Activated CD4-positive, CD25-positive, alpha-beta regulatory T cell treated with anti-CD3 and anti-CD28 coated beads, Interleukin-2, amount 50 U/mL, for 72 hours (primary cell): ENCODE measurements around the gene SYNE2.
"Not testable (repeated sequence)": the region's sequence is repeated elsewhere in the genome, so short reads cannot be mapped to it uniquely, and the experiment has no call there.

ENCODE experiments used
- DNase-seq: peaks from one replicate; pipeline ENCODE4 v3.0.0; 2021

SYNE2 gene

DNA sequence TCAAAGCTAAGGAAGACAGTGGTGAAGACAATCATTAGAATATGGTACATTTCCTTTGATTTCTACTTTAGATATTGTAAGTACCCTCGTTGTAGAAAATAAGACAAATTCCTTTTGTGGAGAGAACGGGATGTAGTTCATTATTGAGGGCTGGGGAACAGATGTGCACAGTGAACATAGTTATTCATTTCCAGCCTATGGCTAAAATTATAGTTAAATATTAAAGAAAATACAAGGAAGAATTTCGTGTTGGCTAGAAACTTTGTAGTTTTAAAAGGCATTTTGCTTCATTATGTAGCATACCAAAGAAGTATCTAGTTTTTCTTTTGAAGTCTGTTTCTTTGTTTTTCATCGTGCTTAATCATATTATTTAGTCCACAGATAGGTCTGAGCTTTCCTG is 239.5 kb downstream of the SYNE2 start:
- no peak for DNase-seq

DNA sequence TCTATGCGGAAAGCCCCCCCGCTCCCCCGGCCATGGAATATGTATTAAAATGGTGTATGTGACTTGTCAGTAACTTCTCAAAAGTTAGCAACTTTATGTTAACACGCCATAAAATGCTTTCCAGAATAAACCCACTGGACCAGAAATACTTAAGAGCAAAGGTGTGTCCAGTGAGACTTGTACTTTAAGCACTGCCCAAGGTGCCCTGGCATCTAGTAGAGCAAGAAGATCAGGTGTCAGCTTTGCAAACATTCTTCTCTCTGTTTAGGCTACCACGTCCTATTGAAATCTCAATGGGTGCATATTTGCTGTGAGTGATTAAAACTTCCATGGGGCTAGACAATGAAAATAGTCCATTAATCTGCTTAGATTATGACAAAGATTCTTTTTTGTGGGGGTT is 240.1 kb downstream of the SYNE2 start:
- no peak for DNase-seq

DNA sequence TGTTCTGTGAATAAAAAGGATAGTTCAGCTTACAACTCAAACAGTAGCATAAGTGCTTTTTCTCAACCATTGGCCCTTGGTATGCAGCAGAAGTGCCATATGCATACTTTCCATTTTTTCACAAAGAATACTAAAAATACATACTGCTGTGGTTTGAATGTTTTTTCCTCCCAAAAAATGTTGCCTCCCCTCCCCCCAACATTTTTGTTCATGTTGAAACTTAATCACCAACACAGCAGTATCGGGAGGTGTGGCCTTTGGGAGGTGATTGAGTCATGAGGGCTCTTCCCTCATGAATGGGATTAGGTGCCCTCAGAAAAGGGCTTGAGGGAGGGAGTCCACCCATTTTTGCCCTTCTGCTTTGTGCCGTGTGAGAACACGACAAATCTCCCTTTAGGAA is 242.8 kb downstream of the SYNE2 start:
- DNase-seq = no peak

DNA sequence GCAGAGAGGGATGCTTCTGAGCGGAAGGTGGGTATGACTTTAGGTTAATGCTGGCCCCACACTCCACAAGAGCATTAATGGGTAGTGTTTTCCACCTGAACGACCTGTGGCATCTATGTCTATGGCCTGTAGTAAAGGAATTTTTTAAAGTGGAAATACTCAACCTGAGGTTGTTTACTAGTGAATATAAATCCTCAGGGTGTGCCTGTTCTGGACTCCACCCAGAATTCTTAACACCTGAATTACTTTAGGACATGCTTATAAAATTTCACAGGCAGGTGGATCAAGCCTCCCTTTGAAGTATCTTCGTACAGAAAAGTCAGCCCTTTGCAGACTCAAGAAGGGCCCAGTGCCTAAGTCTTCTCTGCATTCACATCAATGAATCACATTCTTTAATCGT is 245.3 kb downstream of the SYNE2 start:
- no peak for DNase-seq

DNA sequence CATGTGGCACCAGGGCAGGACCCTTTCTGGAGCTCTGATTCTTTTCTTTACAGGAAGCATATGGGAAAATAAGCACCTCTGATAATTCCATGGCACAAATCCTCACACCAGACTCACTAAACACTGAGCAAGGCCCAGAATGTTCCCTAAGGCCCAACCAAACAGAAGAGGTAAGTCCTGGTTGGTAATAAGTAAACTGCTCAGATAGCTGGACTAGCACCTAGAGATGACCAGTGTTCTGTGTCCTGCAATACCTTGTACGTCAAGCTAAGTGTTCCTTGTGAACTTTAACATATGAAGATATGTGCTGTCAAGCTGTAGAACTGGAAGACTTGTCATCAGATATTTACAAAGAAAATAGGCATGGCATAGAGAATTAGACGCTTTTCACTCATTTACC is 254.6 kb downstream of the SYNE2 start:
- no peak for DNase-seq

DNA sequence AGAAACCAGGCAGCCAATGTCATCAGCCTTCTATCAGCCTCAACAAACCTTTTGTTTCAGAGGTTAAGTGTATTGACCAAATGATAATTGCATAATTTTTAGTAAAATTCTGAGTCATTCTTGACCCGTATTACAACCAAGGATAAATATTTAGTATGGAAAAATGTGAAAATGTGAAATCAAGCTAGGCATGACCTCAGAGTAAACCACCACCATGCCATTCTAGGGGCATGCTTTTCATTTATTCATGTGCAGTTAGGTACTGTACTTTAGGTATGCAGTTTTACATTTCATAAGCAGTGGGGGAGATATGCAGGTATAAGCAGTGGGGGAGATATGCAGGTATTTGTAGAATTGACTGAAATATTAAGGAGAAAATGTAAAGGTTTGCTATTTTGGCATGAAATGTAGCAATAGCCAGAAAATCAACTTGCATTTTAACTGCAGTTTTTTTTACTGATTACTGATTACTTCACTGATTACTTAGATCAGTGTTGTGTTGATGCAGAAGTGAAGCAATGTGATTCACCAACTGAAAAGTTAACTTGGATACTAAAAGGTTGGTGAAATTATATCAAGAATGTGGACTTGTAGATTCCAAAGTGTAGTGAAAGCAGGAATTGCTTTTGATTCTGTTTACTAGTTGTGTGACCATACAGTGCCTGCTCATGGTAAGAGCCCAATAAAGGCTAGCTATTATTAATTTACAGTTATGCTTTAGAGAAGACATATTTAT is 257.2 kb downstream of the SYNE2 start:
- no peak for DNase-seq

DNA sequence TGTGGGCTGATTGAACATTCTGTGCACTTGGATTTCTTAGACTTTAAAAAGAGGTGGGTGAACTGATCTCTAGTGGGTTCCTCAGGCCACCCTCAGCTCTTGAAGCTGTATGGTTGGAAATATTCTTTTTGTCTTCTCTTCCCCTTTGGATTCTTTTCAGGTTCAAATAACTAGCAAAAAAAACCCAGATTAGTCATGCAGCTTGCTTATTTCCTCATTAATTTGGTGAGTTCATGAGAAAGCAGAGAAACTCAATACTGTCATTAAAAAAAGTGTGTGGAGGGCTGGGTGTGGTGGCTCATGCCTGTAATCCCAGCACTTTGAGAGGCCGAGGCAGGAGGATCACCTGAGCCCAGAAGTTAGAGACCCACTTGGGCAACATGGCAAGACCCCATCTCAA is 258.0 kb downstream of the SYNE2 start:
- DNase-seq = no peak

DNA sequence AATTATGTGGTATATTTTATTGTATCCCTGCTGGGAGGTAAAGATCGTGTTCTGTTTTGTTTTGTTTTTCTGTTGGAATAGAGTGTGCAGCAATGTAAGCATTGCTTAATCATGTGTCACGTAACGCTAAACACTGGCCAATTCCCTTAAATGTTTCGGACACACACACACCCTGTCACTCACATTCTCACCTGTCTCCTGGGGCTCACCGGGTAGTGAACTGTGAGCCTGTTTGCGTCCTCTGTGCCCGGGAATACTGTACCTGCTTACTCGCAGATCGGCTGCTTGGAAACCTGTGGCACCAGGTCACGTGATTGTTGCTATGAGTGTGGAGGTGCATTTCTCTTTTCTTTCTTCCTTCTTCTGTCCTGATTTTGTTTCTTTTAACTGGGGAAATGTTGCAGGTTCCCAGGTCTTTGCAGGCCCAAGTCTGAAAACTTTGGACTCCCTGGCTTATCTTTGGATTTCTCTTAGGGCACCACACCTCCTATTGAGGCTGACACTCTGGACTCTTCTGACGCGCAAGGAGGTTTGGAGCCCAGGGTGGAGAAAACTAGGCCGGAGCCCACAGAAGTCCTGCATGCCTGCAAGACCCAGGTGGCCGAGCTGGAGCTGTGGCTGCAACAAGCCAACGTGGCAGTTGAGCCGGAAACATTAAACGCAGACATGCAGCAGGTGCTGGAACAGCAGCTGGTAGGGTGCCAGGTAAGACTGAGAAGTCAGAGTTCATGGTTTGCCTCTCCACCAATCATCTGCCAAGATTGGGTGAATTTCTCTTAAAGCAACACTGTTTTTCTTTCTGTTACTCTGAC is 260.3 kb downstream of the SYNE2 start:
- DNase-seq = no peak

DNA sequence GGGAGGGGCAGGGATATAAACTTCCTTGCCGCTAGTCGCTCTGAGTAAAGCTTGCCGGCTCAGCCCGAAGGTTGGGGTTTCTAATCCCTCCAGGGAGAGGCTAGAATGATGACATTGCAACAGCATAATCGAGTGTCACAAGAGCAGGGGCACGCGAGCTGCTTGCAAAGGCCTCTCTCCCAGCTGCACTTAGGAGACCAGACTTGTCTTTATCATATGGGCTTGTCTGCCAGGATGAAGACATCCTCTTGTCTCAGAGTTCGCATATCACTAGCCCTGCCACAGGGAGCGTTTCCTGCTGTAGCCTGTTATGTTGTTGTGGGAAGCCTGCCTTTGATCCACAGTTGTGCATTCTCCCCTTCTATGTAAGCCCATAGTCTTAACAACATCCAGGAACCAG is 261.4 kb downstream of the SYNE2 start:
- DNase-seq = no peak

DNA sequence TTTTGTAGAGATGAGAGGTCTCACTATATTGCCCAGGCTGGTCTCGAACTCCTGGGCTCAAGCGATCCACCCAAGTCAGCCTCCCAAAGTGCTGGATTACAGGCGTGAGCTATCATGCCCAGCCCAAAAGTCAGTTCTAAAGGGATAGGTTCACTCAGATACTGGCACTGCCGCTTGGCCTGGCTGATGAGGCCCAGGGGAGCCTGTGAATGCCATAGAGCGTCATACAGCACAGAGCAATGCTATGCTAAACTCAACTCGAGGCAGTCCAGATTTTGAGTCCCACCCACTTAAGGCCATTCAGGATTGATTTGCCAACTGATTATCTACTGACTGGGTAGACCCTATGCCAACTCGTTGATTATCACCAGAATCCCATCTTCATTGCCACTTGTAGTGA is 262.0 kb downstream of the SYNE2 start:
- no peak for DNase-seq

DNA sequence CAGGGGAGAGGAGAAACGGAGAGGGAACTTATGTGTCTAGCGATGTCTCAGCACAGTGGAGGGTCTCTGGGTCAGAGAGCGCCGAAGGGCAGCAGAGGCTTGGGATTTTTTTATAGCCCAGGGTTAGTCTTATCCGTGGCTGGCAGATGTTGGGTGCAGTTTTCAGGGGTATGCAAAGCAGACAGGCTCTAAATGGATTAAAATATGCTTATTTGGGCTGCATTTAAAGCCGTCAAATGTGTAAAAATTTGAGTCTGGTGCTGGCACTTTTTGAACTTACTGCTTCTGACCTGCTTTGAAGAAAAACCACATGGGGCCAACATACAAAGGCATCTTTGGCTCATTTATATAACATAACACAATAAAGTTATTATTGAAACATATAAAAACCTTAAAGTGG is 262.6 kb downstream of the SYNE2 start:
- DNase-seq = no peak

DNA sequence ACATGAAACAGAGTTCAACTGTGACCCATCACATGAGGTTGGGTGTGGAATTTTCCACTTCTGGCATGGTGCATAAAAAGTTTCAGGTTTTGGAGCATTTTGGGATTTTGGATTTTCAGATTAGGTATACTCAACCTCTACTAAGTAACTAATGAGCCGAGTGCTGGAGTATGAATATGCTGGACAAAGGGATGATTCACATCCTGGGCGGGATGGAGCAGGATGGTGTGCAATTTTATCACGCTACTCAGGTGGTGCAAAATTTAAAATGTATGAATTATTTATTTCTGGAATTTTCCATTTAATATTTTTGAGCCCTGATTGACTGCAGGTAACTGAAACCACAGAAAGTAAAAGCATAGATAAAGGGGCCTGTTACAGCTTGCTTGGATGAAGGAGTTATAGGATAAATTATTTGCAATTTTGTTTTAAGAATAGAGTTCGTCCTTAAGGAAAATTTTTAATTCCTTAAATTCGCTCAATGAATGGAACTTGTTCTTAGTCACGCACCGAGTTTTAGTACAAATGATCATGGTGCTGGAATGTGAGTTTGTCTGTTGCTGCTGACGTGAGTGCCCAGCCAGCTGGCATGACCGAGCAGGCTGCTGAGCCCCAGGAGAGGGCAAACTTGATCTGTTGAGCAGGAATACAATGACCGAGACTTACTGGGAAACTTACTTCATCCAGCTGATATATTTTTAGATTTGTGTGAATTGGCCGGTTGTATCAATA is 265.0 kb downstream of the SYNE2 start:
- no peak for DNase-seq

DNA sequence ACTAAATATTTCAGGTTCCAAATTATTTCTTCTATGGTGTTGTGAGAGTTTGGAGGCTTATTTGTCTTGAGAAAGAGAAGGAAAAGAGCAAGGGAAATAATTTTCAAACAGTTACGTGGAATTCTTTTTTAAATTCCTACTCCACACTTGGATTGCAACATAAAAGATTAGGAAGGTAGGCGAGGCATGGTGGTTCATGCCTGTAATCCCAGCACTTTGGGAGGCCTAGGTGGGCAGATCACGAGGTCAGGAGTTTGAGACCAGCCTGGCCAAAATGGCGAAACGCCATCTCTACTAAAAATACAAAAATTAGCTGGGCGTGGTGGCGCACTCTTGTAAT is 265.6 kb downstream of the SYNE2 start:
- not testable (repeated sequence) for DNase-seq

DNA sequence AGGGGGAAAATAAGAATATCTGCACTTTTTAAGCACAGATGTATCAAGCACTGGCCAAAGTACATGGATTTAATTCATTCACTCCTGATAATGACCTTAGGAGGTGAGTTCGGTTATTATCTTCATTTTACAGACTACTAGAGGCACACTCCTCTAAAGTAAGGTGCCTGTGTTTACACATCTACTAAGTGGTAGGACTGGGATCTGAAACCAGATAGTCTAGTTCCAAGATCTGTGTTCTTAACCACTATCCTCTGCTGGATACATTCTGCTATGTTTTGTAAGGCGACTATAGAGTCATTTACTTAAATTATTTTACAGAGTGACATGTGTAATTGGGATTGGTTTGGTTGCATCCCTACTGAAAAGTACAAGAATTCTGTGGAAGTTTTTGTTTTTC is 266.1 kb downstream of the SYNE2 start:
- no peak for DNase-seq

DNA sequence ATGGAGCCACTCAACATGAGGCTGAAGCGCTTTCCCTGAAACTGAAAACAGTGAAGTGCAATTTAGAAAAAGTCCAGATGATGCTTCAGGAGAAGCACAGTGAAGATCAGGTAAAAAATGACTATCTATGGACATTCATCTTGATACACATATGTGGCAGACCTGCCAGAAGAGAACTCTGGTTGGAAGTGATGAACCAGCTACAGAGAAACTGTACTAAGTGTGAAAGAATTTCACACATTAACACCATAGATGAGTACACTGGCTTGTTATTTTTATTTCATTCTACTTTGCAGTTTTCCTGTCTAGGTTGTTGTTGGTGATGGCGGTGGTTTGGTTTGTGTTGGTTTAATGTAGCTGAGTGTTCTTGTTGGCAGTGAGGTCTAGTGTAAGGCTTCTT is 266.7 kb downstream of the SYNE2 start:
- no peak for DNase-seq

DNA sequence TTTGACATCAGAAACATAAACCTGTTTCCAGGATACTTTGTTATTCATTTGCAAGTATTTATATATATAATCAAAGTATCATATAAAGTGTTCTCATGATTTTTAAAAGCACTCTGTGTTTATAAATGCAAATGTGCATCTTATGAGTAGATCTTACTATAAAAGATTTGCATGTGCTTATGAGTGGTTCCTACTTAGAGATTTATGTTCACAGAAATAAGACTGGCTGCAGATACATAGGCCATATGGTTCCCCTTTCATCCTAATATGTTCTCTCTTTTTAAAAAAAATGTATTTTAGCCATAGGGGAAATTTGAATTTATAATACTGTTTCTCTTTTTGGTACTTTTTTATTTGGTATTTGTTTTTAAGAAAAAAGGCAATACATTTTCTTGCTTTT is 267.2 kb downstream of the SYNE2 start:
- no peak for DNase-seq

DNA sequence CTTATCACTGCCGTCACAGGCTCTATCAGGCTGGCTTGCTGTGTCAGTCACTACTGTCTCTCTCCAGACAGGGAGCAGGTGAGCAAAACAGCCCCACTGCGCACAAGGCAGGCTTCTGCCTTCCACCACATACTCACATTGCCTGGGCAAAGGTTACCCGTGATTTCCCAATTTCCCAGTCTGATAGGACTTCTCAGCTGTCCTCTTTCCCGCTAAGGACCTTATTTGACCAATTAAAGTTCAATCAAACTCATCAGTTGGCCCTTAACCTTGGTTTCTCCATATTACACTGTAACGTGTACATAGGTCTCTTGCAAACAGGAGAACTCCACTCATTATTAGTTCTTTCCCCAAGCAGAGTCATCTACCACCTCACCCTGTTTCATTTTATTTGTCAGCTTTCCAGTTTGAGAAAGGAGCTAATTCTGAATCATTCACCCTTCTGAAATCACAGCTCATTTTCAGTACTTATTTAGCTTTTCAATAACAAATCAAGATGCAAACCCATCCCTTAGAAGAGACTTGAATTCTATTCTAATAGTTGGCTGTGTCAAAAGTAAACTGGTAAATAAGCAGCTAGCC is 270.5 kb downstream of the SYNE2 start:
- DNase-seq = no peak

DNA sequence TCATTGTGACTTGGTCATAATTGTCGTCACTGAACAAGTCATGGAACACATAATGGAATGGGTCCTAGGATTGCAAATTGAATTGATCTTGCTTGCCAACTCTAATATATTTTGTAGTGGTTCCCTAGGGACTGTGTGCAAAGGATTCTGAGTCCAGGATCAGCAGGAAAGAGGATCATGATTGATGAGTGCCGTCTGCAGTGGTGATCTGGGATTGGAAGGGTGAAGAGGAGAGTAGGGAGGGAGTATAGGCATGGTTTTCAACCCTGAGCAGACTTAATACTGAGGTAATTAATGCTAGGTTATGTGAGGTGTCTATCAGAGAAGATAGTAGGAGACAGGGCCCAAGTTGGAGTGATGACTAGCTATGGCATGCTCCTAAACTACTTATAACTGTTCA is 272.5 kb downstream of the SYNE2 start:
- no peak for DNase-seq

DNA sequence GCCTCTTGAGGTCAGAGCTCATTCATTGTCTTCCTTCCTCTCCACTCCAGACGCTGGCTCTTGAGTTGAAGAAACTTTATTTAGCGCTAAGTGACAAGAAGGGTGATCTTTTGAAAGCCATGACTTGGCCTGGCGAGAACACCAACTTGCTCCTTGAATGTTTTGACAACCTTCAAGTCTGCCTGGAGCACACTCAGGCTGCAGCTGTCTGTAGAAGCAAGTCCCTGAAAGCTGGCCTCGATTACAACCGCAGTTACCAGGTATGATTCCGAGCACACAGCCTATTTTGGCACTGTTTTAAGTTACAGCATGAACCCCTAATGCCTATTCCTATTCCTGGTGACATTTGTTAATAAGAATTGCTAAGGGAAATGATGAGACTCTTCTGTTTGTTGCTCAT is 273.7 kb downstream of the SYNE2 start:
- no peak for DNase-seq

DNA sequence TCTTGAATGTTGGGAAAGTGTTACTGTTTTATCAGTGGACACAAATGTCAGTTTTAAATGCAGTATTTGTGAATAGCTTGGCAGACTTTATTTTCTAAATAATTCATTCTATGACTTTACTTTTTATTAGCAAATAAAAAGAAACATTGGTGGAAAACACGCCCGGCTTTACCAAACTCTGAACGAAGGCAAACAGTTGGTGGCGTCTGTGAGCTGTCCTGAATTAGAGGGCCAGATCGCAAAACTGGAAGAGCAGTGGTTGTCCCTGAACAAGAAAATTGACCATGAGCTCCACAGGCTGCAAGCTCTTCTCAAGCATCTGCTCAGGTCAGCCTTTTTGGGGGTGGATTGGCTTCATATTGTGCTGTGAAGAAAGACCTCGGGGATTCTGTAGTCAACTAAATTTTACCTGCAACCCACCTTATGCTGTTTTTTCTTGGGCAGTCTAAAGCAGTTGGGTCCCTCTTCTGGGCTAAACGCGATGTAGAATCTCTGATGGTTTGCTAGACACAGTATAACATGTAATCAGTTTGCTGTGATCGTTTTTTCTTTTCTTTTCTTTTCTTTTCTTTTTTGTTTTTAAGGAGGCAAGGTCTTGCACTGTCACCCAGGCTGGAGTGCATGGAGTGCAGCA is 285.0 kb downstream of the SYNE2 start:
- DNase-seq = no peak

DNA sequence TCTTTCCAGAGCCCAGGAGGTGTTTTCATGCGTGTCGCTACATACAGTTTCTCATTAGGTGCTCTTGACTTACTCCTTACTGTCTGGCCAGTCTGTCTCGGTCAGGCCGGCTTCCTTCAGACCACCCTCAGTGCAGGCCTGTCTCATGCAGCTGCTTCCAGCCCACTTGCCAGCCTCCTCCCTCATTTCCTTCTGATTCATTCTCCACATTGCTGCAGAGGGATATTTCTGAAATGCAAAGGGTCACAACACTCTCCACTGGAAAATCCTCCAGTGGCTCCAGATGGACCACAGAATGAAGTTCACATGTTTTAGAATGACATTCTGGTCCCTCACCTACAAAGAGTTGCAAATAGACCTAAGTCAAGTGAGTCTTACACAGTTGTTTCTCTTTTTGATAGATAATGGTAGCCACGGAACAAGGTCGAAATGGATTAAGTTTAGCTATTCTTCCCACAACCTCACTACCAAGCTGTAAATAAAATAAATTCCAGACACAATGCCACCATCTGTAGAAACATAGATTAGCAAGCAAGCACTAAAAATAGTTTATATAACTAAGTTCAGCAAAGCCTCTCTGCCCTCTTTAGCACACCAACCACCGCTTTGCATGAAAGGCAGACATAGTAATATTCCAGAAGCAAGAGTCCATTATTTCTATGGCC is 294.5 kb downstream of the SYNE2 start:
- no peak for DNase-seq

DNA sequence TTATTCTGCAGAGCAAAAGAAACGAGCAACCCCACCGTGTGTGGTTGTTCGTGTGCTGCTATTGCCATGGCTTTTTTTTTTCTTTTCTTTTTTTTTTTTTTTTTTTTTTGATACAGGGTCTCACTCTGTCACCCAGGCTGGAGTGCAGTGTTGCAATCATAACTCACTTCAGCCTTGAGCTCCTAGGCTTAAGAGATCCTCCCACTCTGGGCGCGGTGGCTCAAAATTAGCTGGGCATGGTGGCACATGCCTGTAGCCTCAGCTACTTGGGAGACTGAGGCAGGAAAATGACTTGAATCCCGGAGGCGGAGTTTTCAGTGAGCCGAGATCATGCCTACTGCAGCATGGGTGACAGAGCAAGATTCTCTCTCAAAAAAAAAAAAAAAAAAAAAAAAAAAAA is 297.1 kb downstream of the SYNE2 start:
- DNase-seq = no peak

DNA sequence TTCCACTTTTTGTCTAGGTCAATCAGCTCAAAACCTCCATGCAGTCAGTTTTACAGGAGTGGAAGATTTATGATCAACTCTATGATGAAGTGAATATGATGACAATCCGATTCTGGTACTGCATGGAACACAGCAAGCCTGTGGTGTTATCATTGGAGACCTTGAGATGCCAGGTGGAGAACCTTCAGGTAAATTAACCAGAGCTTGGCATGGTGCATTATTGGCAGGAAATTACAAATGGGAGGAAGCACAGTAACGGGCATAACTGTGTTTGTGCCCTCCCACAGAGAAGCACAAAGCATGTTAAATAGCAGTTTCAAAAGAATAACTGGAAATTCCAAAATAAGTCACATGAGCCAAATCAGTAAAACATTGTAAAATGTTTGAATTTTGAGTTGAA is 305.8 kb downstream of the SYNE2 start:
- DNase-seq = no peak
